GM12878 (cell line): ENCODE data around the gene TRIB2. TPM values are rescaled to one million over a fixed set of nuclear protein-coding genes. Genes with fewer than 3 reads are reported as not detected.

Source experiments
- BCL3 ChIP-seq: IDR thresholded peaks from 2 replicates; pipeline ENCODE4 v1.6.1; 2011; ENCODE audit warnings: borderline replicate concordance, low read depth, mild to moderate bottlenecking, moderate library complexity, low read length; ENCODE audit not compliant: insufficient read depth, poor library complexity, severe bottlenecking
- BRCA1 ChIP-seq: IDR thresholded peaks from 2 replicates; pipeline ENCODE4 v1.6.1; 2011; ENCODE audit warnings: low read depth, low read length, improper control_type of control experiment
- EZH2 ChIP-seq: IDR thresholded peaks from 2 replicates; pipeline ENCODE4 v1.6.1; 2012; ENCODE audit warnings: low read depth, mild to moderate bottlenecking, control low read depth, inconsistent platforms, low read length, borderline replicate concordance; ENCODE audit not compliant: control insufficient read depth
- TAF1 ChIP-seq: IDR thresholded peaks from 2 replicates; pipeline ENCODE4 v1.6.1; 2011; ENCODE audit warnings: mild to moderate bottlenecking, low read depth, low read length, borderline replicate concordance
- ZNF274 ChIP-seq: IDR thresholded peaks from one replicate; pipeline ENCODE4 v1.8.0; 2011; ENCODE audit not compliant: insufficient read length, insufficient read depth
- ZNF592 ChIP-seq: fragments of 450-650 bp; IDR thresholded peaks from 2 replicates; pipeline ENCODE4 v1.6.1; 2017; ENCODE audit warnings: mild to moderate bottlenecking, moderate library complexity
- polyA plus RNA-seq, 11 experiments: library from polyadenylated mRNA; depleted of rRNA in 4 of 11; unstranded in 6 of 11; stranded (reverse) in 5 of 11; fragments of >200 nt; fragmentation: Nextera tagmentation in 4 of 11; fragmentation: Illumina TruSeq in 1 of 11; extraction: Ambion mirVana in 4 of 11; extraction: Trizol in 1 of 11; gene quantifications; 1 replicate in 1 of 11; 2 replicates in 10 of 11; pipeline versions ENCODE4 v1.2.1 to v1.2.3, GENCODE V29; 2011 to 2016; ENCODE audit warnings: inconsistent platforms in 2 of 11, missing spikeins in 2 of 11, low read depth in 1 of 11
- total RNA-seq, 4 experiments: library from RNA; depleted of rRNA in 3 of 4; stranded (reverse); fragments of >200 nt in 3 of 4; fragmentation: Illumina TruSeq in 1 of 4; extraction: Trizol in 1 of 4; gene quantifications; 2 replicates each; pipeline versions ENCODE4 v1.2.1 to v1.2.3, GENCODE V29; 2013 to 2021
- TF ChIP-seq, protein P1 (sequence below): fragments of 150-350 bp; IDR thresholded peaks from 2 replicates; pipeline ENCODE4 v1.6.1; 2014; ENCODE audit warnings: mild to moderate bottlenecking, low read depth, low read length

Gene TRIB2
- total and polyA plus RNA-seq, 10 of the 15 experiments (the other 5 are each of a cell fraction or from before 2014, with no cell fraction given) = 1.6 to 9.2 (median 5.2) TPM

GRCh38 chr2:12764849-12765605 lies 48.3 kb downstream of the TRIB2 start (continued):
- TF ChIP-seq BCL3 (no peak), ZNF592 (no peak), ZNF274 (no peak), TAF1 (no peak), BRCA1 (no peak), EZH2 (no peak)
- TF ChIP-seq, protein P1, sequence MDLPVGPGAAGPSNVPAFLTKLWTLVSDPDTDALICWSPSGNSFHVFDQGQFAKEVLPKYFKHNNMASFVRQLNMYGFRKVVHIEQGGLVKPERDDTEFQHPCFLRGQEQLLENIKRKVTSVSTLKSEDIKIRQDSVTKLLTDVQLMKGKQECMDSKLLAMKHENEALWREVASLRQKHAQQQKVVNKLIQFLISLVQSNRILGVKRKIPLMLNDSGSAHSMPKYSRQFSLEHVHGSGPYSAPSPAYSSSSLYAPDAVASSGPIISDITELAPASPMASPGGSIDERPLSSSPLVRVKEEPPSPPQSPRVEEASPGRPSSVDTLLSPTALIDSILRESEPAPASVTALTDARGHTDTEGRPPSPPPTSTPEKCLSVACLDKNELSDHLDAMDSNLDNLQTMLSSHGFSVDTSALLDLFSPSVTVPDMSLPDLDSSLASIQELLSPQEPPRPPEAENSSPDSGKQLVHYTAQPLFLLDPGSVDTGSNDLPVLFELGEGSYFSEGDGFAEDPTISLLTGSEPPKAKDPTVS = no peak
